Adrenal gland (tissue), 19 donors: ENCODE data around the gene TECTB. TPM values are rescaled to one million over a fixed set of nuclear protein-coding genes. Genes with fewer than 3 reads are reported as not detected.

Experiments
- DNase-seq, 7 donors: peaks; one replicate each; pipeline ENCODE4 v3.0.0-alpha.2; 2019 to 2020
- H3K27ac ChIP-seq, 5 donors: fragments of 200-600 bp; sonication (generic) in 4 of 5; 1 replicate in 3 of 5; 2 replicates in 2 of 5; pipeline versions ENCODE4 v1.5.1 to v1.8.0; 2016 to 2020; ENCODE audit warnings: mild to moderate bottlenecking in 1 of 5
- H3K27me3 ChIP-seq: fragments of 200-600 bp; 2 replicates; pipeline ENCODE4 v1.8.0; 2021
- H3K36me3 ChIP-seq, 2 donors: fragments of 200-600 bp; replicated peaks in 1 of 2; 1 replicate in 1 of 2; 2 replicates in 1 of 2; pipeline versions ENCODE4 v1.5.1 to v1.8.0; 2018 to 2022
- H3K4me1 ChIP-seq, 2 donors: fragments of 200-600 bp; replicated peaks in 1 of 2; 1 replicate in 1 of 2; 2 replicates in 1 of 2; pipeline versions ENCODE4 v1.5.1 to v1.8.0; 2018 to 2021
- H3K4me3 ChIP-seq, 4 donors: fragments of 200-600 bp; sonication (generic) in 3 of 4; one replicate each; pipeline ENCODE4 v1.5.1; 2016 to 2018
- H3K9me3 ChIP-seq, 3 donors: fragments of 200-600 bp; sonication (generic) in 1 of 3; replicated peaks in 1 of 3; 1 replicate in 2 of 3; 2 replicates in 1 of 3; pipeline versions ENCODE4 v1.5.1 to v1.8.0; 2016 to 2021
- CTCF ChIP-seq, 6 experiments: fragments of 450-650 bp in 4 of 6; fragments of 200-600 bp in 2 of 6; sonication (generic) in 1 of 6; IDR thresholded peaks; 1 replicate in 5 of 6; 2 replicates in 1 of 6; pipeline versions ENCODE4 v1.5.1 to v1.8.0; 2016 to 2021; ENCODE audit warnings: antibody characterized with exemption in 6 of 6, mild to moderate bottlenecking in 2 of 6, moderate library complexity in 1 of 6
- POLR2A ChIP-seq, 2 donors: fragments of 450-650 bp; IDR thresholded peaks; one replicate each; pipeline ENCODE4 v1.6.1; 2017; ENCODE audit warnings: antibody characterized with exemption in 2 of 2, mild to moderate bottlenecking in 2 of 2, moderate library complexity in 1 of 2
- WGBS, 4 donors: extraction: QIAGEN DNeasy Blood & Tissue Kit in 2 of 4; methylation state at CpG; one replicate each; pipeline versions ENCODE4 v1.1.5 to v1.1.7; 2013 to 2017; 5-methylcytosine and 5-hydroxymethylcytosine counted together
- intact Hi-C, 2 donors: fragments of 100-400 bp; cut with DNase I; formaldehyde crosslinking; loops; one replicate each; pipeline versions ENCODE4 v1.14.1 to v1.15.0; 2022 to 2023
- long read RNA-seq, 10 donors: library from polyadenylated mRNA in 3 of 10; unstranded in 2 of 10; stranded (forward) in 1 of 10; transcript quantifications; one replicate each; pipeline ENCODE4 v2.0.0 and lab custom pipeline, GENCODE V29; 2021 to 2026
- polyA plus RNA-seq, 3 donors: library from polyadenylated mRNA; stranded (reverse); fragments of 200-250 nt in 2 of 3; fragments of 350-450 nt in 1 of 3; fragmentation: Illumina TruSeq in 1 of 3; extraction: RNeasy Lipid Tissue Mini Kit (QIAGEN cat#74804) in 1 of 3; gene quantifications; one replicate each; pipeline ENCODE4 v1.2.3, GENCODE V29; 2013 to 2014
- total RNA-seq, 9 donors: library from RNA; depleted of rRNA in 4 of 9; stranded (reverse); fragments of >200 nt in 4 of 9; fragments of 120-200 nt in 1 of 9; fragmentation: NEBNext Ultra II Directional in 1 of 9; extraction: Animal tissue kit (Norgen Biotek cat#: 25700) in 1 of 9; gene quantifications; one replicate each; pipeline versions ENCODE4 v1.1.0 to v1.2.4, GENCODE V29; 2013 to 2023
- donor health status: healthy with polysubstance abuse.
- donor health status: Bipolar disorder and iron deficiency.
- donor health status: DM: yes; HTN: yes; CAD: no.
- donor health status: DM: no; HTN: no; CAD: no.
- donor health status: DM: no; HTN: no; CAD: no.
- donor health status: DM: yes; HTN: yes; CAD: no.

Gene TECTB
- total RNA-seq (not detected), polyA plus RNA-seq (not detected)
- long read RNA-seq, donor 1 = 0 reads
- long read RNA-seq, donor 2 = 0 reads
- long read RNA-seq, donor 3 = 0 reads
- long read RNA-seq, donor 4 = 0 reads
- long read RNA-seq, donor 5 = 0 reads
- long read RNA-seq, donor 6 = 0 reads
- long read RNA-seq, donor 7 = 0 reads
- long read RNA-seq, donor 8 = 0 reads
- long read RNA-seq, donor 9 = 0 reads
- long read RNA-seq, donor 10 = 0 reads

GRCh38 chr10:112283100-112283499 is at the start of gene TECTB:
Gene TECTB (plus strand): TSS chr10:112283400. CDS start chr10:112283735, 335 bp downstream.
- Histone ChIP-seq H3K27me3 (no peaks in the 10 kb centered on the region), H3K36me3 (no peaks in the 10 kb centered on the region), H3K4me3 (no peak within 1 kb of the TSS), H3K27ac (no peak within 1 kb of the TSS), H3K9me3 (no peaks in the 10 kb centered on the region), H3K4me1 (no peaks in the 10 kb centered on the region)
- WGBS, 4 donors = 71 to 82% (median 79%) methylated on average over 6 of the region's 6 CpGs
- TF ChIP-seq CTCF (IDR thresholded peaks at IDR 0.05) (no peak), POLR2A (IDR thresholded peaks at IDR 0.05) (no peak)
- intact Hi-C loops = no loop called here
- no peak for DNase-seq

- TF ChIP-seq CTCF (IDR thresholded peaks at IDR 0.05) = no peak
- TF ChIP-seq POLR2A (IDR thresholded peaks at IDR 0.05) = no peak
- H3K27ac ChIP-seq = no peak overlapping the region
- intact Hi-C loops = no loop called here
- WGBS, 4 donors = 78 to 87% (median 85%) methylated on average over 7 of the region's 7 CpGs
- no peak overlapping the region for H3K4me3 ChIP-seq
- no peaks in the 10 kb centered on the region for H3K27me3 ChIP-seq
- H3K4me1 ChIP-seq = no peaks in the 10 kb centered on the region
- no peak for DNase-seq
- H3K36me3 ChIP-seq = no peaks in the 10 kb centered on the region
- no peaks in the 10 kb centered on the region for H3K9me3 ChIP-seq
Measured at GRCh38 chr10:112235141-112235540, 48.1 kb upstream of the TECTB start.

GRCh38 chr10:112235920-112236319 is 47.3 kb upstream of the TECTB start:
- no peak for DNase-seq

GRCh38 chr10:112236486-112236885 is 46.7 kb upstream of the TECTB start:
- no peak for TF ChIP-seq POLR2A (IDR thresholded peaks at IDR 0.05)
- TF ChIP-seq CTCF (IDR thresholded peaks at IDR 0.05) = no peak
- Histone ChIP-seq H3K27me3 (no peaks in the 10 kb centered on the region), H3K4me3 (no peak overlapping the region), H3K27ac (no peak overlapping the region), H3K4me1 (no peaks in the 10 kb centered on the region), H3K36me3 (no peaks in the 10 kb centered on the region), H3K9me3 (no peaks in the 10 kb centered on the region)
- 84 to 94% (median 90%) methylated on average over 3 of the region's 3 CpGs for WGBS, 4 donors
- no peak for DNase-seq
- intact Hi-C loops = no loop called here

More at GRCh38 chr10:112235920-112236319, 47.3 kb upstream of the TECTB start:
- H3K27ac ChIP-seq = no peak overlapping the region
- no peak overlapping the region for H3K4me3 ChIP-seq
- H3K9me3 ChIP-seq = no peaks in the 10 kb centered on the region
- intact Hi-C loops = no loop called here
- H3K4me1 ChIP-seq = no peaks in the 10 kb centered on the region
- H3K27me3 ChIP-seq = no peaks in the 10 kb centered on the region
- no peak for TF ChIP-seq POLR2A (IDR thresholded peaks at IDR 0.05)
- no peak for TF ChIP-seq CTCF (IDR thresholded peaks at IDR 0.05)
- H3K36me3 ChIP-seq = no peaks in the 10 kb centered on the region
- WGBS, 4 donors = 53 to 90% (median 80%) methylated on average over 4 of the region's 4 CpGs
